Loucy (cell line): Measurements from ENCODE around the gene LETM1.
A peak's percentile ranks its signal among the peaks of the same experiment; 100 is the strongest.

Experiments used
- H2AFZ ChIP-seq: fragments of 200-600 bp; sonication (generic); 2 replicates; pipeline ENCODE4 v1.6.0; 2016; ENCODE audit warnings: antibody characterized with exemption, mild to moderate bottlenecking, low read length, moderate library complexity
- H3F3A ChIP-seq: fragments of 200-600 bp; 2 replicates; pipeline ENCODE4 v1.6.0; 2016; ENCODE audit warnings: antibody characterized with exemption, low read depth, mild to moderate bottlenecking
- H3K27me3 ChIP-seq: fragments of 200-600 bp; sonication (generic); 2 replicates; pipeline ENCODE4 v1.6.1; 2014; ENCODE audit warnings: low read length, mild to moderate bottlenecking; ENCODE audit not compliant: insufficient read depth, poor library complexity, severe bottlenecking
- H3K36me3 ChIP-seq: fragments of 200-600 bp; sonication (generic); 2 replicates; pipeline ENCODE4 v1.6.1; 2016; ENCODE audit warnings: low read length; ENCODE audit not compliant: insufficient read depth
- H3K4me1 ChIP-seq: fragments of 200-600 bp; sonication (generic); 2 replicates; pipeline ENCODE4 v1.5.1; 2014; ENCODE audit warnings: low read length, mild to moderate bottlenecking; ENCODE audit not compliant: insufficient read depth, poor library complexity, severe bottlenecking
- H3K4me2 ChIP-seq: fragments of 200-600 bp; sonication (generic); 2 replicates; pipeline ENCODE4 v1.6.0; 2014; ENCODE audit warnings: antibody characterized with exemption, low read length, low read depth, mild to moderate bottlenecking; ENCODE audit not compliant: poor library complexity, severe bottlenecking
- H3K4me3 ChIP-seq: fragments of 200-600 bp; sonication (generic); 2 replicates; pipeline ENCODE4 v1.5.1; 2014; ENCODE audit warnings: low read length, mild to moderate bottlenecking, mixed read lengths; ENCODE audit not compliant: poor library complexity, severe bottlenecking
- H3K79me2 ChIP-seq: fragments of 200-600 bp; sonication (generic); 2 replicates; pipeline ENCODE4 v1.6.1; 2014; ENCODE audit warnings: low read length; ENCODE audit not compliant: insufficient read depth
- H3K9ac ChIP-seq: fragments of 200-600 bp; sonication (generic); 2 replicates; pipeline ENCODE4 v1.6.0; 2014; ENCODE audit warnings: mild to moderate bottlenecking, low read depth, low read length, moderate library complexity; ENCODE audit not compliant: poor library complexity, severe bottlenecking
- H3K9me2 ChIP-seq: fragments of 200-600 bp; sonication (generic); replicated peaks from 2 replicates; pipeline ENCODE4 v1.6.1; 2016; ENCODE audit warnings: low read depth, low read length, mixed read lengths
- H3K9me3 ChIP-seq: fragments of 200-600 bp; sonication (generic); 2 replicates; pipeline ENCODE4 v1.6.1; 2014; ENCODE audit warnings: mild to moderate bottlenecking, antibody characterized with exemption, low read length, low read depth; ENCODE audit not compliant: insufficient read depth
- H4K20me1 ChIP-seq: fragments of 200-600 bp; sonication (generic); 2 replicates; pipeline ENCODE4 v1.6.0; 2014; ENCODE audit warnings: antibody characterized with exemption, low read length, mild to moderate bottlenecking; ENCODE audit not compliant: insufficient read depth, poor library complexity, severe bottlenecking
- EZH2phosphoT487 ChIP-seq: fragments of 200-600 bp; IDR thresholded peaks from 2 replicates; pipeline ENCODE4 v1.6.1; 2018; ENCODE audit warnings: antibody characterized with exemption, mild to moderate bottlenecking, moderate library complexity, borderline replicate concordance
- TF ChIP-seq, protein P1 (sequence below): fragments of 200-600 bp; sonication (generic); conservative IDR thresholded peaks from 2 replicates; pipeline ENCODE4 v1.5.1; 2014; ENCODE audit warnings: mild to moderate bottlenecking, antibody characterized with exemption, low read length

LETM1 gene

DNA sequence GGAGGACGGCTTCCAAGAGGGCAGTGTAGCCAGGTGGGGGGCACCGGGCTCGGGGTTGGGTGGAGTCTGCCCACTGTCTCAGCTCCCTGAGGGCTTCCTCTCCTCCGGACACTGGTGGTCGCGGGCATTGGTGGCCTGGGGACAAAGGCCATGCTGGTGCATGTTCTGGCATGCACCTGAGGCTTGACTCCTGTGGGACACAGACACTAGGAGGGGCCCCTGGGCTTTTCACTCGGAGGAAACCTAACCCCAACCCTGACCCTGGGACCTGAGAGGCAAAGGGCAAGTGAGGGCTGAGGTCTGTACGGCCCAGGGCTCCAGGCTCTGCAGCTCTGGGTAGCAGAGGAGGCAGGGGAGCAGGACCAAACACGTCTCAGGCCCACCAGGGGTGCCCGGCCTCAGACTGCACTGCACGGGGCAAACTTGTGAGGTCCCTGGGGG lies 85.1 kb downstream of the LETM1 start:
- H3F3A ChIP-seq: no peaks in the 10 kb centered on the region
- H3K4me1 ChIP-seq: no peaks in the 10 kb centered on the region
- no peak overlapping the region for H3K4me3 ChIP-seq
- H2AFZ ChIP-seq: no peak overlapping the region
- H3K79me2 ChIP-seq: no peaks in the 10 kb centered on the region
- H4K20me1 ChIP-seq: no peaks in the 10 kb centered on the region
- no peaks in the 10 kb centered on the region for H3K36me3 ChIP-seq
- H3K9me2 ChIP-seq: no peaks in the 10 kb centered on the region
- no peaks in the 10 kb centered on the region for H3K9me3 ChIP-seq
- TF ChIP-seq, protein P1, sequence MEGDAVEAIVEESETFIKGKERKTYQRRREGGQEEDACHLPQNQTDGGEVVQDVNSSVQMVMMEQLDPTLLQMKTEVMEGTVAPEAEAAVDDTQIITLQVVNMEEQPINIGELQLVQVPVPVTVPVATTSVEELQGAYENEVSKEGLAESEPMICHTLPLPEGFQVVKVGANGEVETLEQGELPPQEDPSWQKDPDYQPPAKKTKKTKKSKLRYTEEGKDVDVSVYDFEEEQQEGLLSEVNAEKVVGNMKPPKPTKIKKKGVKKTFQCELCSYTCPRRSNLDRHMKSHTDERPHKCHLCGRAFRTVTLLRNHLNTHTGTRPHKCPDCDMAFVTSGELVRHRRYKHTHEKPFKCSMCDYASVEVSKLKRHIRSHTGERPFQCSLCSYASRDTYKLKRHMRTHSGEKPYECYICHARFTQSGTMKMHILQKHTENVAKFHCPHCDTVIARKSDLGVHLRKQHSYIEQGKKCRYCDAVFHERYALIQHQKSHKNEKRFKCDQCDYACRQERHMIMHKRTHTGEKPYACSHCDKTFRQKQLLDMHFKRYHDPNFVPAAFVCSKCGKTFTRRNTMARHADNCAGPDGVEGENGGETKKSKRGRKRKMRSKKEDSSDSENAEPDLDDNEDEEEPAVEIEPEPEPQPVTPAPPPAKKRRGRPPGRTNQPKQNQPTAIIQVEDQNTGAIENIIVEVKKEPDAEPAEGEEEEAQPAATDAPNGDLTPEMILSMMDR: no peak
- TF ChIP-seq EZH2phosphoT487: no peak
- no peak overlapping the region for H3K4me2 ChIP-seq
- peak overlapping the region; percentile 50 for H3K9ac ChIP-seq
- no peaks in the 10 kb centered on the region for H3K27me3 ChIP-seq

DNA sequence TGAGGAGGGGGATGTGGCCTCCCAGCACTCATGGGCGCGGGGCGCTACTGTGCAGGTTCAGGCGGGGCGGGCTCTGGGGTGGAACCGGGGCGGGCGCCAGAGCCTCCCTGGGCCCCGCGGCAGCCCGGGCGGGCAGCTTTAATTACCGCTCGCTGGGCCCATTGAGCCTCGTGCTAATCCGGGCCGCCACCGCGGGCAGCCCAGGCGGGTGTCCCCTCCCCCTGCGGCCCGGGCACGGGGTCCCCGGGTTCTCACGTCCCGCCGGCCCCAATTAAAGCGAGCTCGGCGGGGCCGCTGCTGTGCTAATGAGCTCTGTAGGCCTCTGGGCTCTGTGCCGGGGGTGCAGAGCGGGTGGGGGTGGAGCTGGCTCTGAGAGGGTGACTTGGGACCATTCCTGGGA lies 85.7 kb downstream of the LETM1 start:
- Histone ChIP-seq H3K9me2 (no peaks in the 10 kb centered on the region), H3K4me2 (no peak overlapping the region), H3K9me3 (no peaks in the 10 kb centered on the region), H3K36me3 (no peaks in the 10 kb centered on the region), H3K9ac (peak overlapping the region; percentile 50), H3F3A (no peaks in the 10 kb centered on the region), H4K20me1 (no peaks in the 10 kb centered on the region), H2AFZ (no peak overlapping the region), H3K4me1 (no peaks in the 10 kb centered on the region), H3K4me3 (no peak overlapping the region), H3K27me3 (no peaks in the 10 kb centered on the region), H3K79me2 (no peaks in the 10 kb centered on the region)
- no peak for TF ChIP-seq EZH2phosphoT487
- TF ChIP-seq, protein P1: no peak

GRCh38 chr4:1769692-1770091 lies 86.3 kb downstream of the LETM1 start:
- no peak overlapping the region for H3K4me3 ChIP-seq
- no peaks in the 10 kb centered on the region for H4K20me1 ChIP-seq
- H3K4me2 ChIP-seq: no peak overlapping the region
- no peak overlapping the region for H2AFZ ChIP-seq
- no peaks in the 10 kb centered on the region for H3K9me3 ChIP-seq
- no peak for TF ChIP-seq EZH2phosphoT487
- TF ChIP-seq, protein P1: no peak
- no peak overlapping the region for H3K9ac ChIP-seq
- H3K9me2 ChIP-seq: no peaks in the 10 kb centered on the region
- no peaks in the 10 kb centered on the region for H3K4me1 ChIP-seq
- H3K27me3 ChIP-seq: no peaks in the 10 kb centered on the region
- no peaks in the 10 kb centered on the region for H3K36me3 ChIP-seq
- H3K79me2 ChIP-seq: no peaks in the 10 kb centered on the region
- H3F3A ChIP-seq: no peaks in the 10 kb centered on the region
